ENCODE data around the gene MT3.
"Not testable (repeated sequence)": the region's sequence is repeated elsewhere in the genome, so short reads cannot be mapped to it uniquely, and the experiment has no call there.

DNA sequence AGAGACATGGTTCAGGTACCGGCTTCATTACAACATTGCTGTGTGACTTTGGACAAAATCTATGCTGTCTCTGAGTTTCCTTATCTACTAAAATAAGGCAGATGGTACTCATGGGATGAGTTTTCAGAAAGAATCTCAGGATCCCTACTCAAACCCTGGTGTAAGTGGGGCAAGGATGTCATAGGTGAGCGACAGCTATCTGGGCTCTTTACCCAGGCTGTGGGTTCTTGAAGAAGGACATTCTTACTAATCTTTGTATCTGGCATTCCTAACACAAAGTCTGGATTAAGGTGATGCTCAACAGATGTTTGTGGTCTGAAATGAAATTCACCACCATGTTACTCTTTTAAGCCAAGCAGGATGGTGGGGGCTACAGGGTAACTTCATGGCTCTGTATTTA lies 6.4 kb upstream of the MT3 start:
- TF ChIP-seq, protein P1, sequence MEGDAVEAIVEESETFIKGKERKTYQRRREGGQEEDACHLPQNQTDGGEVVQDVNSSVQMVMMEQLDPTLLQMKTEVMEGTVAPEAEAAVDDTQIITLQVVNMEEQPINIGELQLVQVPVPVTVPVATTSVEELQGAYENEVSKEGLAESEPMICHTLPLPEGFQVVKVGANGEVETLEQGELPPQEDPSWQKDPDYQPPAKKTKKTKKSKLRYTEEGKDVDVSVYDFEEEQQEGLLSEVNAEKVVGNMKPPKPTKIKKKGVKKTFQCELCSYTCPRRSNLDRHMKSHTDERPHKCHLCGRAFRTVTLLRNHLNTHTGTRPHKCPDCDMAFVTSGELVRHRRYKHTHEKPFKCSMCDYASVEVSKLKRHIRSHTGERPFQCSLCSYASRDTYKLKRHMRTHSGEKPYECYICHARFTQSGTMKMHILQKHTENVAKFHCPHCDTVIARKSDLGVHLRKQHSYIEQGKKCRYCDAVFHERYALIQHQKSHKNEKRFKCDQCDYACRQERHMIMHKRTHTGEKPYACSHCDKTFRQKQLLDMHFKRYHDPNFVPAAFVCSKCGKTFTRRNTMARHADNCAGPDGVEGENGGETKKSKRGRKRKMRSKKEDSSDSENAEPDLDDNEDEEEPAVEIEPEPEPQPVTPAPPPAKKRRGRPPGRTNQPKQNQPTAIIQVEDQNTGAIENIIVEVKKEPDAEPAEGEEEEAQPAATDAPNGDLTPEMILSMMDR (IDR thresholded peaks at IDR 0.05 in 4 of 5, conservative IDR thresholded peaks at IDR 0.05 in 1 of 5): not testable (repeated sequence)
- TF ChIP-seq POLR2A (IDR thresholded peaks at IDR 0.05): not testable (repeated sequence)

All from gastrocnemius medialis (tissue), 4 donors.